NCI-H1092 (cell line): ENCODE data around the gene SELENOW.

Experiments used
- DNase-seq: peaks from one replicate; lab custom pipeline; 2025; lab: John Stamatoyannopoulos, UW

SELENOW gene

GRCh38 chr19:47824396-47824795, 45.9 kb downstream of the SELENOW start:
- no peak for DNase-seq

- no peak for DNase-seq
Measured at GRCh38 chr19:47826800-47827199, 48.3 kb downstream of the SELENOW start.

- no peak for DNase-seq
Measured at GRCh38 chr19:47832723-47833122, 54.2 kb downstream of the SELENOW start.
